Measurements from ENCODE around the gene UROS.

Gene UROS

DNA sequence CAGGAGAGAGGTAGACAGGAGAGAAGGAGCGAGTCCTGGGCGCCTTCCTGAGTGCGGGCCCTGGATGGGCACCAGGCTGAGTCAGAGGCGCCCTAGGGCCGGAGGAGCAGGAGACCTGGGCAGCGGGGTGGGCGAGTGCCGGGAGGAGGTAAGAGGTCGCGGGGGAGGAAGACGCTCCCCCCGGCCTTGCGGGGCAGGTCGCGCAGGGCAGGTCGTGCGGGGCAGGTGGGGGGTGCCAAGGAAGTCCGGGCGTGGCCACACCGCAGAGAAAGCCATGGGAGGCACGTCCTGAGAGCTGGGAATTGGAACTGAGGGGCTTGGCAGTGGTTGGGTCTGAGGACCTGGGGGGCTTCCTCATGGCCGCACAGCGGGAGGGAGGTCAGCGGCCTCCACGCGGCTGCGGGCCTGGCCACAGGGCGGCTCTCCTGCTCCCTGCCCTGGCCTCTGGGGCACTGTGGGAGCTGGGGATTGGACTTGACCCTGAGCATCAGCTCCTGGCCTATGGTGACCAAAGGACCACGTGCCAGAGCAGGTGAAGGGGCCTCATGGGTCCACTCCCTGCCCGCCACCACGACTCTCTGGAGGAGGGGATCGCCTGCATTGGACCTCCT, 48.4 kb downstream of the UROS start:
- TF ChIP-seq, protein P1, sequence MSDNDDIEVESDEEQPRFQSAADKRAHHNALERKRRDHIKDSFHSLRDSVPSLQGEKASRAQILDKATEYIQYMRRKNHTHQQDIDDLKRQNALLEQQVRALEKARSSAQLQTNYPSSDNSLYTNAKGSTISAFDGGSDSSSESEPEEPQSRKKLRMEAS (IDR thresholded peaks at IDR 0.05), result no peak
- TF ChIP-seq CREB1 (IDR thresholded peaks at IDR 0.05; ENCODE audit: low read depth) (no peak), TEAD4 (IDR thresholded peaks at IDR 0.05) (no peak), CEBPB (IDR thresholded peaks at IDR 0.05) (no peak), NFIC (IDR thresholded peaks at IDR 0.05) (no peak), EGR1 (IDR thresholded peaks at IDR 0.05) (no peak), EP300 (IDR thresholded peaks at IDR 0.05; ENCODE audit: borderline replicate concordance) (no peak), TCF12 (IDR thresholded peaks at IDR 0.05; ENCODE audit: low read depth) (no peak), TAF1 (IDR thresholded peaks at IDR 0.05; ENCODE audit: low read depth) (no peak), FOXM1 (IDR thresholded peaks at IDR 0.05; ENCODE audit: borderline replicate concordance, low read depth) (no peak), RAD21 (IDR thresholded peaks at IDR 0.05; ENCODE audit: low read depth) (no peak), YY1 (IDR thresholded peaks at IDR 0.05; ENCODE audit: low read depth) (no peak), ZBTB7A (IDR thresholded peaks at IDR 0.05; ENCODE audit: low read depth) (no peak), REST (IDR thresholded peaks at IDR 0.05; ENCODE audit: low read depth) (no peak)
- TF ChIP-seq, protein P2, sequence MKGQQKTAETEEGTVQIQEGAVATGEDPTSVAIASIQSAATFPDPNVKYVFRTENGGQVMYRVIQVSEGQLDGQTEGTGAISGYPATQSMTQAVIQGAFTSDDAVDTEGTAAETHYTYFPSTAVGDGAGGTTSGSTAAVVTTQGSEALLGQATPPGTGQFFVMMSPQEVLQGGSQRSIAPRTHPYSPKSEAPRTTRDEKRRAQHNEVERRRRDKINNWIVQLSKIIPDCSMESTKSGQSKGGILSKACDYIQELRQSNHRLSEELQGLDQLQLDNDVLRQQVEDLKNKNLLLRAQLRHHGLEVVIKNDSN (IDR thresholded peaks at IDR 0.05), result no peak

DNA sequence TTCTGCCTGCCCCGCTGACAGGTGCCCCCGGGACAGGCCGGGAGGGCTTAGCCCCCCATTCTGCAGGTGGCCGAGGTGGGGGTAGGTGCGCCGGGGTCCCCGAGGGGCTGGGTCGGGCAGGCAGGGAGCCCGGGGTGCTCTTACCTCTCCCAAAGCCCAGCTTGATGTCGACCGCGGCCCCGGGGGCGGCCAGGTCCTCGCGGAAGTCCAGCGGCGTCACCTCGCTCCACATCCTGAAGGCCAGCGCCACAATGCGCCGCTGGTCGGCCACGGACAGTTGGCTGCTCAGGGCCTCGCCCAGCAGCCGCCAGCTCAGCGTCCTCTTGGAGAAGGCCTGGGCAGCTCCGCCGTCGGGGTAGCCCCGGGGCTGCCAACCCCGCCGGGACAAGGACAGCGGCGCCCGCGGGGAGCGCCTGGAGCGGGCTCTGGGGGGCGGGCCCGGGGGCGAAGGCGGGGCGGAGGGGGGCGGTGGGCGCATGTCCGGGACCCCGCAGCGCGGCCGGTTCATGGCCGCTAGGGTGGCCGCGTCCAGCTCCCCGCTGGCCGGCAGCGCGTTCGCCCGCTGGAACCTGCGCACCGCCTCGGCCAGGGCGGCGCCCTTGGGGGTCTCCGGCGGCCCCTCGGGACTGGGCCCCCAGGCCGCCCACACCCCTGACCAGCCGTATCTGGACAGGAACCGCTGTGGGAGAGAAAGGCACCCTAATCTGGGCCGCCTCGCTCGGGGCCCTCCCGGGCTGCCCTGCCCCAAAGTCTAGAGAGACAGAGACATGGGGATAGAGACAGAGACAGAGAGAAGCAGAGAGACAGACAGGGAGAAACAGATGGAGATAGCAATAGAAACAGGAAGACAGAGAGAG, 49.1 kb downstream of the UROS start:
- TF ChIP-seq CREB1 (IDR thresholded peaks at IDR 0.05; ENCODE audit: low read depth) (no peak), EGR1 (IDR thresholded peaks at IDR 0.05) (no peak), EP300 (IDR thresholded peaks at IDR 0.05; ENCODE audit: borderline replicate concordance) (no peak), TEAD4 (IDR thresholded peaks at IDR 0.05) (no peak), NFIC (IDR thresholded peaks at IDR 0.05) (no peak)
- TF ChIP-seq, protein P2 (IDR thresholded peaks at IDR 0.05), result no peak

DNA sequence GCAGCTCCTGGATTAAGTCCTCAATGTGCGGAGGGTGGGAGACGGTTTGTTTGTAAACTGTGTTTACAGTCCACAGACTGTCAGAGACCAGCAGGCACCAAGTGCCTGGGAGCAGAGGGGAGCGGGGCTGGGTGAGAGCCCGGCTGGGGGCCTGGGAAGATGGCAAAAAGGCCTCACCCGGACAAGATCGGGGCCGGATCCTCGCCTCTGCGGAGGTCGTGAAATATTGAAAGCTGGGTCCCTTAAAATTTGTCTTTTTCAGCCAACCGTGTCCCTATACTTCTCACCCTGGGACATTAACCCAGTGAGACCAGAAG, 50.2 kb downstream of the UROS start:
- TF ChIP-seq TEAD4 (IDR thresholded peaks at IDR 0.05), result no peak
- TF ChIP-seq EP300 (IDR thresholded peaks at IDR 0.05; ENCODE audit: borderline replicate concordance), result no peak
- TF ChIP-seq REST (IDR thresholded peaks at IDR 0.05; ENCODE audit: low read depth), result no peak
- no peak for TF ChIP-seq YY1 (IDR thresholded peaks at IDR 0.05; ENCODE audit: low read depth)
- no peak for TF ChIP-seq TCF12 (IDR thresholded peaks at IDR 0.05; ENCODE audit: low read depth)
- no peak for TF ChIP-seq TAF1 (IDR thresholded peaks at IDR 0.05; ENCODE audit: low read depth)
- TF ChIP-seq RAD21 (IDR thresholded peaks at IDR 0.05; ENCODE audit: low read depth), result no peak
- TF ChIP-seq, protein P1 (IDR thresholded peaks at IDR 0.05), result no peak
- no peak for TF ChIP-seq NFIC (IDR thresholded peaks at IDR 0.05)
- TF ChIP-seq CEBPB (IDR thresholded peaks at IDR 0.05), result no peak

GRCh38 chr10:125772112-125772863, 50.8 kb downstream of the UROS start:
- TF ChIP-seq RAD21 (IDR thresholded peaks at IDR 0.05; ENCODE audit: low read depth) (no peak), CEBPB (IDR thresholded peaks at IDR 0.05) (no peak), REST (IDR thresholded peaks at IDR 0.05; ENCODE audit: low read depth) (no peak)

Data from Ishikawa (cell line).